SU-DHL-6 (cell line): Measurements from ENCODE around the gene BRD2.

ENCODE experiments used
- H2AFZ ChIP-seq: fragments of 200-600 bp; sonication (generic); 2 replicates; pipeline ENCODE4 v1.6.1; 2014; ENCODE audit warnings: low read depth, mild to moderate bottlenecking, moderate library complexity, mixed read lengths, antibody characterized with exemption, low read length; ENCODE audit not compliant: severe bottlenecking
- H3F3A ChIP-seq: fragments of 200-600 bp; shearing (Covaris generic); 2 replicates; pipeline ENCODE4 v1.6.0; 2016; ENCODE audit warnings: antibody characterized with exemption, mild to moderate bottlenecking; ENCODE audit not compliant: insufficient read depth
- H3K27ac ChIP-seq: fragments of 200-600 bp; sonication (generic); 2 replicates; pipeline ENCODE4 v1.5.1; 2016; ENCODE audit warnings: low read depth, mild to moderate bottlenecking, low read length, moderate library complexity, mixed read lengths
- H3K27me3 ChIP-seq: fragments of 200-600 bp; sonication (generic), shearing (Covaris generic); 2 replicates; pipeline ENCODE4 v1.6.0; 2014; ENCODE audit warnings: mild to moderate bottlenecking, low read length
- H3K36me3 ChIP-seq: fragments of 200-600 bp; sonication (generic); 2 replicates; pipeline ENCODE4 v1.6.1; 2014; ENCODE audit warnings: mild to moderate bottlenecking, low read length, mixed read lengths
- H3K4me2 ChIP-seq: fragments of 300-600, 200-600 bp; shearing (Covaris generic), sonication (generic); 2 replicates; pipeline ENCODE4 v1.6.0; 2014; ENCODE audit warnings: low read length, low read depth, mild to moderate bottlenecking; ENCODE audit not compliant: poor library complexity, severe bottlenecking
- H3K4me3 ChIP-seq: fragments of 200-600 bp; sonication (generic); 2 replicates; pipeline ENCODE4 v1.5.1; 2014; ENCODE audit warnings: antibody characterized with exemption, low read length, mild to moderate bottlenecking, mixed read lengths; ENCODE audit not compliant: insufficient read depth, poor library complexity, severe bottlenecking
- H3K79me2 ChIP-seq: fragments of 200-600 bp; sonication (generic); 2 replicates; pipeline ENCODE4 v1.6.1; 2014; ENCODE audit warnings: mild to moderate bottlenecking, low read length, moderate library complexity; ENCODE audit not compliant: insufficient read depth
- H3K9ac ChIP-seq: fragments of 200-600 bp; sonication (generic); 2 replicates; pipeline ENCODE4 v1.7.0; 2014; ENCODE audit warnings: mild to moderate bottlenecking, low read length
- H3K9me2 ChIP-seq: fragments of 200-600 bp; sonication (generic); replicated peaks from 2 replicates; pipeline ENCODE4 v1.6.1; 2014; ENCODE audit warnings: low read length; ENCODE audit not compliant: insufficient read depth
- H3K9me3 ChIP-seq: fragments of 200-600 bp; sonication (generic); 2 replicates; pipeline ENCODE4 v1.6.1; 2014; ENCODE audit warnings: low read length, mixed read lengths; ENCODE audit not compliant: insufficient read depth
- H4K20me1 ChIP-seq: fragments of 200-600 bp; sonication (generic); 2 replicates; pipeline ENCODE4 v1.6.1; 2014; ENCODE audit warnings: low read depth, mild to moderate bottlenecking, antibody characterized with exemption, low read length, moderate library complexity, mixed read lengths
- CTCF ChIP-seq: fragments of 200-600 bp; sonication (generic); IDR thresholded peaks from one replicate; pipeline ENCODE4 v1.5.1; 2017; ENCODE audit warnings: antibody characterized with exemption, mild to moderate bottlenecking, low read length, moderate library complexity; ENCODE audit not compliant: insufficient read depth, poor library complexity, severe bottlenecking
- EZH2phosphoT487 ChIP-seq: fragments of 200-600 bp; sonication (generic), shearing (Covaris generic); conservative IDR thresholded peaks from 2 replicates; pipeline ENCODE4 v1.6.1; 2018; ENCODE audit warnings: mild to moderate bottlenecking, antibody characterized with exemption, low read length, moderate library complexity, mixed read lengths

BRD2 gene

GRCh38 chr6:33007831-33008400 lies 39.5 kb downstream of the BRD2 start:
- H4K20me1 ChIP-seq = no peaks in the 10 kb centered on the region
- no peak for TF ChIP-seq CTCF
- H3F3A ChIP-seq = 0 out of 2 replicates have a peak, but pooled peaks cover 3% of the 10 kb centered on the region
- H3K27ac ChIP-seq = no peak overlapping the region
- no peaks in the 10 kb centered on the region for H3K36me3 ChIP-seq
- H2AFZ ChIP-seq = no peak overlapping the region
- no peaks in the 10 kb centered on the region for H3K27me3 ChIP-seq
- no peaks in the 10 kb centered on the region for H3K9me3 ChIP-seq
- H3K9me2 ChIP-seq = no peaks in the 10 kb centered on the region
- peak overlapping the region; percentile 76 for H3K9ac ChIP-seq
- peak overlapping the region; percentile 64 for H3K4me2 ChIP-seq
- no peak overlapping the region for H3K4me3 ChIP-seq
- H3K79me2 ChIP-seq = peaks cover 5% of the 10 kb centered on the region; the same call in 1 of the 2 replicates

- Histone ChIP-seq H3K4me3 (peak within 1 kb of the TSS; percentile 89), H3K27ac (peak within 1 kb of the TSS; percentile 36)
Measured at GRCh38 chr6:33008944-33009861, 40.8 kb downstream of the BRD2 start, which contains the start of gene HLA-DOA. HLA-DOA (minus strand) TSS chr6:33009591.

GRCh38 chr6:33010356-33010755 lies 42.0 kb downstream of the BRD2 start:
- no peaks in the 10 kb centered on the region for H3K36me3 ChIP-seq
- no peak overlapping the region for H3K9ac ChIP-seq
- peak overlapping the region; percentile 64 for H3K4me2 ChIP-seq
- H3K4me3 ChIP-seq = no peak overlapping the region
- no peak overlapping the region for H3K27ac ChIP-seq
- no peaks in the 10 kb centered on the region for H3K9me3 ChIP-seq
- H3K79me2 ChIP-seq = peaks cover 5% of the 10 kb centered on the region; the same call in 1 of the 2 replicates
- H2AFZ ChIP-seq = peak overlapping the region; percentile 86
- H3K9me2 ChIP-seq = no peaks in the 10 kb centered on the region
- no peaks in the 10 kb centered on the region for H3F3A ChIP-seq
- no peaks in the 10 kb centered on the region for H4K20me1 ChIP-seq
- no peaks in the 10 kb centered on the region for H3K27me3 ChIP-seq
- TF ChIP-seq EZH2phosphoT487 = no peak
- no peak for TF ChIP-seq CTCF

More at GRCh38 chr6:33008944-33009861, 40.8 kb downstream of the BRD2 start, which contains the start of gene HLA-DOA:
- Histone ChIP-seq H3K36me3 (no peaks in the 10 kb centered on the region), H3K9me3 (no peaks in the 10 kb centered on the region), H4K20me1 (no peaks in the 10 kb centered on the region), H3K9me2 (no peaks in the 10 kb centered on the region), H2AFZ (peak within 1 kb of the TSS; percentile 86), H3K79me2 (peaks cover 5% of the 10 kb centered on the region; the same call in 1 of the 2 replicates), H3K9ac (peak within 1 kb of the TSS; percentile 76), H3F3A (0 out of 2 replicates have a peak, but pooled peaks cover under 1% of the 10 kb centered on the region), H3K4me2 (peak within 1 kb of the TSS; percentile 64), H3K27me3 (no peaks in the 10 kb centered on the region)
- TF ChIP-seq EZH2phosphoT487 = no peak
